NCI-H1092 treated with DMSO at 0.1 percent for 48 hours (cell line): ENCODE data around the gene SMAD4.
A peak's percentile ranks its signal among the peaks of the same experiment; 100 is the strongest.
"Not testable (repeated sequence)": the region's sequence is repeated elsewhere in the genome, so short reads cannot be mapped to it uniquely, and the experiment has no call there.

Source experiments
- DNase-seq: peaks from one replicate; lab custom pipeline; 2025; lab: John Stamatoyannopoulos, UW

The SMAD4 gene

DNA sequence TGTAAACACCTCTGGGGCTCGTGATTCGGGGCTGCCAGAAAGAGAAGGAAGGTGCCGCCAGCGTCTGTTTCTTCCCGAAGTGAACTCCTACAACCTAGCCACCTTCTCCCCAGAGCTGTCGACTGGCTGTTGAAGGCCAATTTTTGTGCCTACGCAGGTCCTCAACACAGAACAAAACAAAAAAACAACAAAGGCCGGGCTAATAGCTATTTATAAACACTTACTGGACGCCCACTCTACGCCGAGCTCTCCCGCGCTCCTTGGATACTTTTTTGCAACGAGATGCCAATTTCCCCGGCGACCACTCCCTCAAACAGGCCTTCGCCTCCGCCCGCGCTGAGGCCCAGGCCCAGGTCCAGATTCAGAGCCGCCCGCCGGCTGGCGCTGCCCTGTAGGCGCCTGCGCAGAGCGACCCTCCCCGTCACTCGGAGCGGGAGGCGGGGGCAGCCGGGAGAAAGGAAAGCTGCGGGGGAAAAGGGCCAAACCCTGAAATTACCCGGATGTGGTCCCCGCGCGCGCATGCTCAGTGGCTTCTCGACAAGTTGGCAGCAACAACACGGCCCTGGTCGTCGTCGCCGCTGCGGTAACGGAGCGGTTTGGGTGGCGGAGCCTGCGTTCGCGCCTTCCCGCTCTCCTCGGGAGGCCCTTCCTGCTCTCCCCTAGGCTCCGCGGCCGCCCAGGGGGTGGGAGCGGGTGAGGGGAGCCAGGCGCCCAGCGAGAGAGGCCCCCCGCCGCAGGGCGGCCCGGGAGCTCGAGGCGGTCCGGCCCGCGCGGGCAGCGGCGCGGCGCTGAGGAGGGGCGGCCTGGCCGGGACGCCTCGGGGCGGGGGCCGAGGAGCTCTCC is at the start of gene SMAD4:
Gene SMAD4, plus strand, starts transcription at position 520 of the 843 bp plus-strand sequence. CDS start 16,834 bp downstream, outside the sequence.
- DNase-seq, result peak; percentile 98

DNA sequence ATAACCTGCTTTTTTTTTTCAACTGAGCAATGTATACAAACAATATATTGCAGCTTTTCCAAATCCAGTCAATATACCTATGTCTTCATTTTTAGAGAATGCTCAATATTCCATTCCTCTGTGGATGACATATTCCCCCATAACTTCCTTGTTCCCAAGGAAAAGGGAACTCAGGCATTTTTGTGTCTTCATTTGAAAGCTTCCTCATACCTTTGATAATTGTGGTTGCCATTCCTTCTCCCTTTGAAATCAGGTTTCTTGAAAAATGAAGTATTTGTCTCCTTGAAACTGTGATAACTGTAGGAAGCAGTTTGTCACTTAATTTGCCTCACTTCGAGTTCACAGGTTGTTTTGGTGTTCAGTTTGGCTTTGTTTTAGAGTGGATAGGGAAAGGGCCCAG is 48.6 kb upstream of the SMAD4 start:
- no peak for DNase-seq

DNA sequence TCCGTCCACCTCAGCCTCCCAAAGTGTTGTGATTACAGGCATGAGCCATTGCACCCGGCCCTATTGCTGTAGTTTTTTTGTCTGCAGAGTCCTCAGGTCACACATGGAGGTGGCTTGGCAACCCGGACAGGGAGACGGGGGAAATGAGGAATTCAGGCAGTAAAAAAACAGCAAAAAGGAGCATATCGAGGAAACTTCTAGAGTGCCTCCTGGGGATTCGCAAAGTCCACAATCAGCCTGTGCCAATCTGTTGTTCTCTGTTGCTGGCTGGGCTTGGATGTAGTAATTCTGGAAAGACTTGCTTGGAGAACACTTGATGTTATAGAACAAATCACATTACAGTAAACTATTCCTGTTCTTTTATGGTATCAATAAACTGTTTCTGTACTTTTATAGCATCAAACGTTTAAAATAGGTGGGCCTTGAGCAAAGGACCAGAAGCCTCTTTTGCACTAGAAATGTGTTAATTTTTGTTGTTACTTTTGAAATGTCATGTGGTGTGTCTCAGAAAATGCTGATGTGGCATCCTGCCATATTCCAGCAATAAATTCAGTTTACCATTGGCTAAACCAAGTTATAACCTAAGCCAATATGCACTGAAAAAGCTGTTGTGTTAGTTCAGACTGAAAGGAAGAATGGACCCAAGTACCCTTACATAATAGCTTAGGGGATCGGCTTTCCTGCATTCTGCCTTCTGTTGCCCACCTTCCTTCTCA is 47.8 kb upstream of the SMAD4 start:
- DNase-seq, result no peak

DNA sequence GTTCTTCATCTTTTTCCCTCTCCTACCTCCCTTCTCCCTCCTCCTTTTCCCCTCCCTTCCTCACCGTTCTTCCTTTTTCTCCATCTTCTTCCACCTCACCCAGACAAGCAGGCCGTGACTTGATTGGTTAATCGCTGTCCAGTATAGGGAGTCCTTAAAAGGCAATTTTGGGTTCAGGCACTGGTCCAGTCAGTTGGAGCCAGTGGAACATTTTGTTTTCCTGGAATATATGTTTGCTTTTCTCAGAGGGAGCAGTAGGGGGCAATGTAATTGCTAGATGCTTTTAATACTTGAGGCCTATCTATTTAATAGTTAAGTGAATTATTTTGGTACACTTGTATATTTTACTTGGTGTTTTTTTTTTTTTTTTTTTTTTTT is 47.2 kb upstream of the SMAD4 start:
- DNase-seq, result peak; percentile 39

DNA sequence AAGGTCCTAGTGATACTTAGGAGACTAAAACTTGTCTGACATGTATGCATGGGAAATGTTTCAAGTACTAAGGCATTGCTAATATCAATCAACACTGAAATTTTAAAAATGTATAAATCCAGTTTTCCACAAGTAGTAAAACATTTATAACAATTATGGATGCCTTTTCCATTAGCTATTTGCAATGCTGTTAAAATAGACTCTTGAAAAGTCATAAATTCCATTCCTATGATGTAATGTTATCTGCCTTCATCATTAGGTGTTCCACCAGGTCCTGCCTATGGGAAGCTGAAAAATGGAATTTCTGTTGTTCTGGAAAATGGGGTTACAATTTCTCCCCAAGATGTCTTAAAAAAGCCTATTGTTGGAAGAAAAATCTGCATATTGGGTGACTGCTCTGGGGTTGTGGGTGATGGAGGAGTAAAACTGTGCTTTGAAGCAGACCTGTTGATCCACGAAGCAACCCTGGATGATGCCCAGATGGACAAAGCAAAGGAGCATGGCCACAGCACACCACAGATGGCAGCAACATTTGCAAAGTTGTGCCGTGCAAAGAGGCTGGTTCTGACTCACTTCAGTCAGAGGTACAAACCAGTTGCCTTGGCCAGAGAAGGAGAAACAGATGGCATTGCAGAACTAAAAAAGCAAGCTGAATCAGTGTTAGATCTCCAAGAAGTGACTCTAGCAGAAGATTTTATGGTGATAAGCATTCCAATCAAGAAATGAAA is 43.5 kb upstream of the SMAD4 start:
- DNase-seq, result no peak

DNA sequence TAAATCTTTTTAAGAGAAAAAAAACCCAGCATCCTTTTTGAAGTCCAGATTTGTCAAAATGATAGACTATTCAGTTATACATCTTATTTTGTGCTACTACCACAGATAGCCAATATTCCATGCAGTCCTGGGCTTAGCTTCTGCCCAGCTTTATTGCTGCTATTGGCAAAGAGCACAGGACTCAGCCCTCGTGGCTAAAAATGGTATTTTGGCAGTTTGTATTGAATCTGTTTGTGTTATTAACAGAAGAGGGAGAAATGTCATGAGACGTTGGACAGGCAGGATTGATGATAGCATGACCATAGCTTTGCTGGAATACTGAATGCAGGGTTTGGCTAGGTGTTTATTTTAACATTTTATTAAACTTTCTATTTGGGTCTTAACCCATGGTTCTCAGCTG is 42.8 kb upstream of the SMAD4 start:
- no peak for DNase-seq

DNA sequence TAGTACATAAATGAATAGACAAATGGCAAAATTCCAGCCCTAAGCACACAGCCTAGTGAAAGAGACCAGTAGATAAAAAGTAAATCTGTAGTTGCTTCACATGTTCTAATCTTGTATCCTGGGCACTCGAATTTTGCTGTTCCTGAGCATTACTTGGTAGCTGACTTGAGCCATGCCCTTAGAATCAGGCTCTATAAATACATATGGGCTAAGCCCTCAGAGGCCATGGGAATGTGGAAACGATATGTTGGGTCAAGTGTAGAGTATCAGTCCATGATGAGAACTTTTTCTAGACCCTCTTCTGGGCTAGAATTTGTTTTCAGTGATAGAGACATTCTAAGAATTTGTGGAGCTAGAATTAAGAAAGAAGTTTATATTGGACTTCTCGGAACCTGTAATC is 40.3 kb upstream of the SMAD4 start:
- no peak for DNase-seq

DNA sequence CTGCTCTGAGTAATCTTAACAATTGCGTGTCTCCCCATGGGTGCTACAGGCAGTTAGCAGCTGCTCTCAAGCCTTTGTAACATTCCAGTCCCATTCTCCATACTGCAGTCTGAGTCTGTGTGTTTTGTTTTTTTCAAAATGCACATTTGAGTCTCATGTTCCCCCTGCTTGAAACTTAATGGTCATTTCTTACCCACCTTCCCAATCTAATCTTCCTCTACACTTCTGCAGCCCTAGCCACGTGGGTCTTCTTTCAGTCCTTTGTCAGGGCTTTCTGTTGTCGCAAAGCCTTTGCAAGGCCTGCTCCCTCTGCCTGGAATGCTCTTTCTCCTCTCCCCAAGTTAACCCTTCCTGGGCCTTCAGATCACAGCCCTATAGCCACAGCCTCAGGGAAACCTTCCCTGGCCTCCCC is 37.7 kb upstream of the SMAD4 start:
- DNase-seq, result no peak

DNA sequence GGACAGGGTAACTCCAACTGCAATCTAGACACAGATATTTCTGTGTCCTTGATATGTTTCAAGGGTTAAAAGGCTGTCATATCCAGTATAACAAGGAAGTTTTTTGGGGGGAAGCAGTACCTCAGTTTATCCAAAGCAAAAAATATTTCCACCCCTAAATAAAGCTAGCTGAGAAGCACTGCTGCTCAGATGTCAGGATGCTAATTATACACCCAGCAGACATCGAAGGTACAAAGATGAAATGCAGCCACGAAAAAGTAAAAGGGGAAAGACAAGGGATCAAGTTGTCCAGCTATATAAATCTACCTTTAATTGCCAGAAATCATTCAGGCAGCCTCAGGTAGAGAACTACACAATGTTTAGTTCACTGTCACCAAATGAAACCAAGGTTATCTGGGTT is 36.0 kb upstream of the SMAD4 start:
- DNase-seq, result no peak

DNA sequence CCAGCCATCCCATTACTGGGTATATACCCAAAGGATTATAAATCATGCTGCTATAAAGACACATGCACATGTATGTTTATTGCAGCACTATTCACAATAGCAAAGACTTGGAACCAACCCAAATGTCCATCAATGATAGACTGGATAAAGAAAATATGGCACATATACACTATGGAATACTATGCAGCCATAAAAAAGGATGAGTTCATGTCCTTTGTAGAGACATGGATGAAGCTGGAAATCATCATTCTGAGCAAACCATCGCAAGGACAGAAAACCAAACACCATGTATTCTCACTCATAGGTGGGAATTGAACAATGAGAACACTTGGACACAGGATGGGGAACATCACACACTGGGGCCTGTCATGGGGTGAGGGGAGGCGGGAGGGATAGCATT is 26.8 kb upstream of the SMAD4 start:
- not testable (repeated sequence) for DNase-seq

DNA sequence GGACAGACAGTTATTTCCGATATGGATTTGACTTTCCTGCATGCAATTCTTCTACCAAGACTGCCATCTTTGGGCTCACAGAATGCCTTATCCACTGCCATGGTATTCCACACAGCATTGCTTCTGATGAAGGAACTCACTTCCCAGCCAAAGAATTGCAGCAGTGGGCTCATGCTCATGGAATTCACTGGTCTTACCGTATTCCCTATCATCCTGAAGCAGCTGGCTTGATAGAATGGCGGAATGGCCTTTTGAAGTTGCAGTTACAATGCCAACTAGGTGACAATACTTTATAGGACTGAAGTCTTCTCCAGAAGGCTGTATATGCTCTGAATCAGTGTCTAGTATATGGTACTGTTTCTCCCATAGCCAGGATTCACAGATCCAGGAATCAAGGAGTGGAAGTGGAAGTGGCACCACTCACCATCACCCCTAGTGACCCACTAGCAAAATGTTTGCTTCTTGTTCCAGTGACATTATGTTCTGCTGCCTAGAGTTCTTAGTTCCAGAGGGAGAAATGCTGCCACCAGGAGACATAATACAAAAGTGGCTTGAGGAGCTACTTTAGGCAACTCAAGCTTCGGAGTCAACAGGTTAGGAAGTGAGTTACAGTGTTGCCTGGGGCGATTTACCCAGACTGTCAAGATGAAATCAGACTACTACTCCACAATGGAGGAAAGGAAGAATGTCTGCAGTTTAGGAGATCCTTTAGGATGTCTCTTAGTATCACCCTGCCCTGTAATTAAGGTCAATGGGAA is 23.8 kb upstream of the SMAD4 start:
- no peak for DNase-seq

DNA sequence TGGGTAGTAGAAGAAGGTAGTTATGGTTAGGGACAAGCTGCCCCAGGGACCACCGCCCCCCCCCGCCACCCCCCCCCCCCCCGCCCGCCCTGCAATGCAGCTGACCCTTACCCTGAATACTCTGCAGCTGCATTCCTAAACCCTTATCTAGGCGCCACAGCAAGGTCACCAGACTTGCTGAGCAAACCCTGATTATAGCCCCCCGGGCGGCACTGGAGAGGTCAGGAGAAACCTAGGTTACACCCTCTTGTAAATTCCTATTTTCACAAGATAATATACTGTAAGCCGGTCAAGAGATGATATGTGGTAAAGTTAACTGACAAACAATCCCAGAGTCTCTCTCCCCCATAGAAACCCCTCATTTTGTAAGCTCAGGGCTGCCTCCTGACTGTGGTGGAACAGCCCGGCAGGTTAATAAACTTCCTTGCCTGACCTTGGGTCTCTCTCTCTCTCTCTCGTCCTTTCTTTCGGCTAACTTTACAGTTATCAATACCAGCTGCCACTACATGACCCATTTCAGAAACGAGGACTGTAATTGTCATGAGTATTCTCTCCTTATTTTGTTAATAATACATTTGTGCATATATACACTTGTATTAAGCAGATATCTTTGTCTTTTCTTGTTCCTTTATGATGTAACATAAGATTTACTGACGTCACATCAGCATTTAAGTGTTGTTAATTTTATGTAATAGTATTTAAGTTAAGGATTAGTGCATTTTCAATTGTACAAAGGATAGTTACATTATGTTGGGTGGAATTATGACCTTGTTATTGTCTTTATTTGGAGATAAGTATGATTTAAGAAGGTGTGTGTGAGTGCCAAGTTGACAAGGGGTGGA is 22.8 kb upstream of the SMAD4 start:
- DNase-seq, result no peak

DNA sequence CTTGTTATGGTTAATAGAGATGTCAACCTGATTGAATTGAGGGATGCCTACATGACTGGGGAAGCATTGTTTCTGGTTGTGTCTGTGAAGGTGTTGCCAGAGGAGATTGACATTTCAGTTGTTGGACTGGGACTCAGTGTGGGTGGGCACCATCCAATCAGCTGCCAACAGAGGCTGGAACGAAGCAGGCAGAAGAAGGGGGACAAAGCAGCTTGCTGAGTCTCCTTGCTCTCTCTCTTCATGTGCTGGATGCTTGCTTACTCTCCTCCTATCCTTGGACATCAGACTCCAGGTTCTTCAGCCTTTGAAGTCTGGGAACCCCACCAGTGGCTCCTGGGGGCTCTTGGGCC is 22.2 kb upstream of the SMAD4 start:
- DNase-seq, result no peak

DNA sequence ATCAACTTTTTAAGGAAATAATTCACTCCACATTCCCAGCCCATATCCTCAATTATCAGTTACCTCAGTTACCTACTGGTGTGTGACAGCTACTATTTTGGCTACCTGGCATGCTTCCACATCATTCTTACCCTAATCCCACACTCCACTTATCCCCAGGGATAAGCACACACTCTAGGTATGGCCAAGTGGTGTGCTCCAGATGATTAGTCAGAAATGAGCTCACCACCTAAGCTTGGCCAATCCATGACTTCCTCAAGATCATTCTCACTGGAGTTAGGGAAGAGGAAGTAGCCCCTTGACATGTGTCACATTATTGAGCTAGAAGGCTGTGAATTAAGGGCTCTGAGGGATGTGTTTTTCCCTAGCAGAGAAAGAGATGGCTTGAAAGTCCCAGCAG is 20.9 kb upstream of the SMAD4 start:
- DNase-seq, result peak; percentile 71

DNA sequence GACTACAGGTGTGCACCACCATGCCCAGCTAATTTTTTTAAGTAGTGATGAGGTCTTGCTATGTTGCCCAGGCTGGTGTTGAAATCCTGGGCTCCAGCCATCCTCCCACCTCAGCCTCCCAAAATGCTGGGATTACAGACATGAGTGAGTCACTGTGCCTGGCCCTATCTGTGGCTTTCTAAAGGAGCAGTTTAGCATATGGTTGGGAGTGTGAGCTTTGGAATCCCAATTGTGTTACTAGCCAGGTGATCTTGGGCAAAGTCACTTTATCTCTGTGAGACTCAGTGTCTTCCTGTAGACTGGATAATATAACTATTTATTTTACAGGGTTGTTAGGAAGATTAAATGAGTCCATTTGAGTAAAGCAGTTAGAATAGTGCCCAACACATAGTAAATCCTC is 19.8 kb upstream of the SMAD4 start:
- DNase-seq, result no peak

DNA sequence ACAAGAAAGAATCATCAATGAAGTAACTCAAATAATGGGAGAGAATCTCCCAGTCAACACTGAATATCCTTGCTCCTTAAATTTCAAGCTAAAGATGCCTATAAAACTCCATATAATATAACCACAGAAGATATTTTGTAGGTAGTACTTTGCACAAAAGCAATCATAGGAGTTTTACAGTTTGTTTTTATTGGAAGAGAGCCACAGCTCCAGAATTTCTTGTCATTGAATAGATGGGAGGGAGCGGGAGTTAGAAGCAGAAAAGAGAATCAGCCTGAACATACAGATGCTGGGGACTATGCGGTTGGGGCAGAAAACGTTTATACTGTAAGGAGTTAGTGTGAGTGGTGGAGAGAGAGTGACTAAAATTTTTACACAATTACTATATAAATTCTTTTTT is 18.3 kb upstream of the SMAD4 start:
- DNase-seq, result no peak

DNA sequence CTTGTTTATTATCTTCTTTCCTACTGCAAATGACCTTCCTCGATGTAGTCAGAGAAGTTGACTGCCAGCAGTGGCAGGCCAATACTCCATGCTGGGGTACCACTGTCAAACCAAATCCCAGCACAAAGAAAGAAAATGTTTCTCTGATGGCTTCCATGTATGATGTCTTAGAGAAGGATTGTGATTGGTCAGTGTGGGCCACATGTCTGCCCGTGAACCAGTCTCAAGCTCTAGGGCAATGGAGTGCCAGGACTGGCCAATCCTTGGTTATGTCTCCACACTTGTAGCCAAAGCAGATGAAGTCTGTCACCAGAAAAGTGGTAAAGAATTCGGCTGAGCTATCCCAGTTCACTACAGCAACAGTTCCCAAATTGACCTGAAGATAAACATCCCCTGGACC is 17.6 kb upstream of the SMAD4 start:
- no peak for DNase-seq

DNA sequence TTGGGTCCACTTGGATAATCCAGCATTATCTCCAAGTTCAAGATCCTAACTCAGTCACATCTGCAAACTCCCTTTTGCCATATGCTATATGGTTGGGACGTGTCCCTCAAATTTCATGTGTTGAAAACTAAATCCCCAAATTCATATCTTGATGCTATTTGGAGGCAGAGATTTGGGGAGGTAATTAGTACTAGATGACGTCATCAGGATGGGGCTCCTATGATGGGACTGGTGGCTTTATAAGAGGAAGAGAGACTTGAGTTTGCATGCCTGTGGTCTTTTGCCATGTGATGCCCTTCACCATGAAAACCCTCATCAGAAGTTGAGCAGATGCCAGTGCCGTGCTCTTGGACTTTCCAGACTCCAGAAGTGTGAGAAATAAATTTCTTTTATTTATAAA is 16.8 kb upstream of the SMAD4 start:
- no peak for DNase-seq

DNA sequence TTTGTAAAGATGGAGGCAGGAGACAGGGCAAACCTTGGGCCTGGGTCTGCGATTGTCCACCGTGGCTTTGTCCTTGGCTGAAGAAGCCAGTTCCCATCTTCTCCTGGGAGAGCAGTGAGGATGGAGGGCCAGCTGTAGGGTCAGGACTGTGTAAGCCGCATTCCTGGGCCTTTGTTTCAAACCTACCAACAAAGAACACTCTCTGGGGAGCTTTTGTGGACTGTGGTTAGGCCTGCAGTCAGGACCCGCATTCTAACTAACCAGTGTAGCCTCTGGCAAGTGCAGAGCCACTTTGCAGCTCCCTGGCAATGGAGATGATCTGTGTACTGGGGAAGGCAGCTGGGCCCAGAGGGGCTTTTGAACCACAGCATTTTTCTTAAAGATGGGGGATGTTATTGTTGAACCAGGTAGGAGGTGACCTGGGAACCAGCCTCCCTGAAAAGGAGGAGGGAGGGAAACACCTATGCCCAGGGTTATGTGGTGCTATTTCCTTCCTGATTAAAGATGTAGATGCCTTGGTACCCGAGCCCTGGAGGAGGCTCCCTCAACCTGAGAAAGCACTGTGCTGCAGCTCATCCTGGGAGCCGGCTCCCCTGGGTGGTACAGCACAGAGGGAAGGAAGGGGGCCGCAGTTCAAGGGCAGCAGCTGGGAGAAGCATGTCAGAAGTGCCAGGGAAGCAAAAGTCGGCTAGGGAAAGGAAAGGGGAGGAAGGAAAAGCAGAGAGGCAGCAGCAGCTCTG is 12.7 kb upstream of the SMAD4 start:
- no peak for DNase-seq

DNA sequence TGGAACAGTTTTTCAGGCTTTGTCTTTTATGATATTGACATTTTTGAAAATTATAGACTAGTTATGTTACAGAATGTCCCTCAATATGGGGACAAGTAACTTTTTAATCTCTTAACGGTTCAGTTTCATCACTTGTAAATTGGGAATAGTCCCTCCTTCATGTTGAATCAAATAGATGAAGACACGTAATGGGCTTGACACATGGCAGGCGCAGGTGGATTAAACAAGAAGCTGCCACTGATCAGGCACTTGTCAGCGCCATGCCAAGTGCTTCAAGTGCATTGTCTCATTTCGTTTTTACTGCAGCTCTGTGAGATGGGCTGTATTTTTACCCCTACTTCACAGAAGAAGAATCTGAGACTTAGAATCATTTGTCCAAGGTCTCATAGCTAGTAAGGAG is 9.5 kb upstream of the SMAD4 start:
- DNase-seq, result no peak
